ENCODE measurements around the gene MGAT1.
"Not testable (repeated sequence)": the region's sequence is repeated elsewhere in the genome, so short reads cannot be mapped to it uniquely, and the experiment has no call there.

MGAT1 gene

GRCh38 chr5:180784497-180785097, 18.0 kb downstream of the MGAT1 start:
- peak; percentile 86 for DNase-seq

GRCh38 chr5:180783340-180784052, 19.1 kb downstream of the MGAT1 start:
- no peak for DNase-seq

GRCh38 chr5:180782748-180783147, 19.9 kb downstream of the MGAT1 start:
- no peak for DNase-seq

- not testable (repeated sequence) for DNase-seq
These were observed 20.7 kb downstream of the MGAT1 start for GRCh38 chr5:180781900-180782326.

GRCh38 chr5:180779985-180780610, 22.5 kb downstream of the MGAT1 start:
- DNase-seq = no peak

- no peak for DNase-seq
These were observed 25.1 kb downstream of the MGAT1 start for GRCh38 chr5:180777475-180777874.

- DNase-seq = no peak
These were observed 26.2 kb downstream of the MGAT1 start for GRCh38 chr5:180776376-180776775.

GRCh38 chr5:180775624-180776023, 27.0 kb downstream of the MGAT1 start:
- no peak for DNase-seq

- no peak for DNase-seq
These were observed 30.8 kb downstream of the MGAT1 start for GRCh38 chr5:180771839-180772238.

- no peak for DNase-seq
These were observed 32.8 kb downstream of the MGAT1 start for GRCh38 chr5:180769821-180770220.

- no peak for DNase-seq
These were observed 47.0 kb downstream of the MGAT1 start for GRCh38 chr5:180755601-180756000.

- DNase-seq = no peak
These were observed 58.4 kb downstream of the MGAT1 start for GRCh38 chr5:180744253-180744652.

GRCh38 chr5:180742727-180743126, 59.9 kb downstream of the MGAT1 start:
- DNase-seq = no peak

- not testable (repeated sequence) for DNase-seq
These were observed 61.7 kb downstream of the MGAT1 start for GRCh38 chr5:180740953-180741352.

GRCh38 chr5:180739958-180740357, 62.6 kb downstream of the MGAT1 start, which contains the start of gene OR2Y1:
Gene OR2Y1 (minus strand): TSS chr5:180740058. CDS start chr5:180740058, 0 bp downstream.
- DNase-seq = no peak

- peak; percentile 68 for DNase-seq
These were observed 63.3 kb downstream of the MGAT1 start for GRCh38 chr5:180739271-180739670.

- DNase-seq = no peak
These were observed 66.1 kb downstream of the MGAT1 start for GRCh38 chr5:180736536-180736935.

Measured in islet precursor cell (in vitro differentiated cells).